NCI-H146 (cell line): ENCODE measurements around the gene ACBD5.
A peak's percentile ranks its signal among the peaks of the same experiment; 100 is the strongest.
"Not testable (repeated sequence)": the region's sequence is repeated elsewhere in the genome, so short reads cannot be mapped to it uniquely, and the experiment has no call there.

Experiments
- DNase-seq: peaks from one replicate; lab custom pipeline; 2025; lab: John Stamatoyannopoulos, UW

ACBD5 gene

DNA sequence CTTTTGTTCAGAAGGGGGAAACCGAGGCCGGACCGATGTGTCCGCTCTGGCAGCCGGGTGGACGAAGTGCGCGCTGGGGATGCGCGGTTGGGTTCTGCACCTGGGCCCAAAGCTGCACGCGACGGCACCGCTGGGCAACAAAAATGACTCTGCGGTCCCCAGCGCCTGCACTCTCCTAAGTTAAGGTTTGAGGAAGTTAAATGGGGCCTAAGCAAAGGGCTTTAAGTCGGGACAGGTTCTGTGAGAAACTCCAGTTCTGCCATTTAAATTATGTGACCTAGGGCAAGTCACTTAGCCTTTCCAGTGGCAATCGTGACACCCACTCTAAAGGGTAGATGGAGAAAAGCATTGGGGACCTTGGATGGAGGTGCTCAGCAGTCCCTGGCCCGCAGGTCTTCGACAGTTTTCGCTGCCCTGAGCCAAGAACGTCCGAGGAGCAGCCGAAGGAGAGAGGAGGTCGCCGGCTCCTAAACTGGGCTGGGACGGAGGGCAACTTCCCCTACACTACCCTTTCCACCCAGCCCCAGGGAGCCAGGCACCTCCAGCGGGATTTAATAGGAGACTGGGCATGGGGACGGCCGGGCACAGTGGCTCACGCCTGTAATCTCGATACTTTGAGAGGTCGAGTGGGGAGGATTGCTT is 534 bp upstream of the ACBD5 start:
- peak; percentile 49 for DNase-seq

DNA sequence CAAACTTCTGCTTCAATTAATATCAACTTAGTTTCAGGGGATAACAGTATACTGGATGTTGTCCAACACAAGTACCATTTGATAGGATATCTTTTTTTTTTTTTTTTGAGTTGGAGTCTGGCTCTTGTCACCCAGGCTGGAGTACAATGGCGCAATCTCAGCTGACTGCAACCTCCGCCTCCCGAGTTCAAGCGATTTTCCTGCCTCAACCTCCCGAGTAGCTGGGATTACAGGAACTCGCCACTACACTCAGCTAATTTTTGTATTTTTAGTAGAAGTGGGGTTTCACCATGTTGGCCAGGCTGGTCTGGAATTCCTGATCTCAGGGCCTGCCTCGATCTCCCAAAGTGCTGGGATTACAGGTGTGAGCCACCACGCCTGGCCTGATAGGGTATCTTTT is 3.1 kb downstream of the ACBD5 start:
- not testable (repeated sequence) for DNase-seq

DNA sequence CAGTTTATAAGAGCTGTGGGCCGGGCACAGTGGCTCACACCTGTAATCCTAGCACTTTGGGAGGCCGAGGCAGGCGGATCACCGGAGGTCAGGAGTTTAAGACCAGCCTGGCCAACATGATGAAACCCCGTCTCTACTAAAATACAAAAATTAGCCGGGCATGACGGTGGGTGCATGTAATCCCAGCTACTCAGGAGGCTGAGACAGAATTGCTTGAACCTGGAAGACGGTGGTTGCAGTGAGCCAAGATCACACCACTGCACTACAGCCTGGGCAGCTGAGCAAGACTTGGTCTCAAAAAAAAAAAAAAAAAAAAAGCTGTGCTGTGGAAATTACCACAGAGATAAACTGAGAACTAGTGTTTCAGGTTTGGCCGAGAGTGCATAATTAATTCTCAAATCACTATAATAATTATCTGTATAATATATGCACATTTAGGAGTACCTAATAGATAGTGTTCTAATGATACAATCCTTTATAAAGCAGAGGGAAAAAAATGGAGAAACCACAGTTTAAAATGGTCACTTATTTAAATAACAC is 3.9 kb downstream of the ACBD5 start:
- DNase-seq, result not testable (repeated sequence)

DNA sequence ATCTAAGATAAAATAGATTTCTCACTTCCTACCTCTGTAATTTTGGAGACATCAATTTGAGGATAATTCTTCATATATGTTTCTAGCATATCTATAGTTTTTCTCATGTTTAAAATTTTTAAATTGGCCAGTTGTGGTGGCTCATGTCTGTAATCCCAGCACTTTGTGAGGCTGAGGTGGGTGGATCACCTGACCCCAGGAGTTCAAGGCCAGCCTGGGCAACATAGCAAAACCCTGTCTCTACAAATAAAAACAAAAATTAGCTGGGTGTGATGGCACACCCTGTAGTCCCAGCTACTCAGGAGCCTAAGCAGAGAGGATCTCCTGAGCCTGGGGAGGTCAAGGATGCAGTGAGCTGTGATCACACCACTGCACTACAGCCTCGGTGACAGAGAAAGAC is 4.9 kb downstream of the ACBD5 start:
- DNase-seq, result no peak

DNA sequence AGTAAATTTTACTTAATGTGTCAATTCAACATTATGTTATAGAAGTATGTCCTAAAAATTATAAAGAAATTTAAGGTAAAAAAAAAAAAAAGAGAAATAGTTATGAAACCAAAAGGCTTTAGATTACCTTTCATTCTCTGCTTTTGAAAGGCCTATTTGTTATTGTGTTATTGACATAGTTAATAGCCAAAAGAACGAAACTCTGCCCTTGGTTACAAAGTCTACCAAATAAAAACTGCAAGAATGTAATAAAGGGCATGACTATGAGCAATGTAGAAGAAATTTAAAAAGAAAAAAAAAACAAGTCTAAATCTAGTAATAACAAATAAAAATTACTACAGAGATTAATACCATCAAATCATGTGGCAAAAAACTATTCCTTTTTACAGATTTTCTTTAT is 10.6 kb downstream of the ACBD5 start:
- no peak for DNase-seq

DNA sequence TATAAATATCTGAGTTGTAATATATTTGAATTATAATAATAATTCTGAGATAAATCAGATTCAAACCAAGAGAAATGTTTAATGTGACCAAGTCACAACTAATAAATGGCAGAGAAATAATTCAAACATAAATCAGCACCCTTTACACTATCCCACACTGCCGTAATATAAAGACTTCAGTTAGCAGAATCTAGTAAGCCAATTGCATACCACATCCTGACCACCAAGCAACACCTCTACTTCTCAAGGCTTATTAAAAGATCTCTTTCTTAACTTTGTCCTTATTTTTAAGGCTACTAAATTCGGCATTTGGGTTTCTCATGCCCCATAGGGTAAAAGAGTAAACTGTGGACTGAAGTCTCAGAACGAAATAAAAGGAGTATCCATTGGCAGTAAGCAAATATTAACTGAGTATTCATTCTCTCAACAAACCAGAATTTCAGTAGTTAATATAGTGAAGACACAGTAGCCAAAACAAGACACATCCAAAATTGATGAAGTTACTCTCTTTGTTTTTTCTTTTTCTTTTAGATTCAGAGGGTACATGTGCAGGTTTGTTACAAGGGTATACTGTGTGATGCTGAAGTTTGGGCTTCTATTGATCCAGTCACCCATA is 14.8 kb downstream of the ACBD5 start:
- DNase-seq, result no peak

DNA sequence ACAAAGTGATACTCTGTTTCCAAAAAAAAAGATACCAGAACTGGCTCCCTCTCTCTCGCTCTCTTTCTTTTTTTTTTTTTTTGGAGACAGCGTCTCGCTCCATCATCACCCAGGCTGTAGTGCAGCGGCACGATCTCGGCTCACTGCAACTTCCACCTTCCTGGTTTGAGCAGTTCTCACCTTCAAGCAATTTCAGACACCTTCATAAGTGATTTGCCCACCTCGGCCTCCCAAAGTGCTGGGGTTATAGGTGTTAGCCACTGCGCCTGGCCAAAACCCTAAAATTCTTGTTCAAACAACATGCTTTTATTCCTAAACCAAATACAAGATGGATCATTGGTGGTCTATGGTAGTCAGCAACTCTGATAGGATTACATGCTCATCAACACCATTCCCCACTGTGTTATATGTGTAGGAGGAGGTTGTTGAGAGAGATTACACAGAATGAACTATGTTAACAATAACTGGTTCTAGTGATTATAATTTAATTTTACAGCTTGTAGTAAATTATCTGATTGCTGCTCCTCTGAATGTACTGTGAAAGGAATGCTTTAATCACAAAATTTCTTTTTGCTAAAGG is 15.5 kb downstream of the ACBD5 start:
- no peak for DNase-seq

DNA sequence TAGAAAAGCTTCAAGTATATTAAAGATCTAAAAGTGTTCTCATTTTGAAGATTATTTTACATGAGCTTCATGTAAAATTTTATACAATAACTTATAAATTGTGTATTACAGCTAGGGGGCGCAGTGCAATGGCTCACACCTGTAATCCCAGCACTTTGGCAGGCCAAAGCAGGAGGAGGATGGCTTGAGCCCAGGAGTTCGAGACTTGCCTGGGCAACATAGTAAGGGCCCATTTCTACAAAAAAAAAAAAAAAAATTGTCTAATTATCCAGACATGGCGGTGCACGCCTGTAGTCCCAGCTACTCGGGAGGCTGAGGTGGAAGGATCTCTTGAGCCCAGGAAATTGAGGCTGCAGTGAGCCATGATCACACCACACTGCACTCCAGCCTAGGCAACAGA is 16.6 kb downstream of the ACBD5 start:
- peak; percentile 23 for DNase-seq

DNA sequence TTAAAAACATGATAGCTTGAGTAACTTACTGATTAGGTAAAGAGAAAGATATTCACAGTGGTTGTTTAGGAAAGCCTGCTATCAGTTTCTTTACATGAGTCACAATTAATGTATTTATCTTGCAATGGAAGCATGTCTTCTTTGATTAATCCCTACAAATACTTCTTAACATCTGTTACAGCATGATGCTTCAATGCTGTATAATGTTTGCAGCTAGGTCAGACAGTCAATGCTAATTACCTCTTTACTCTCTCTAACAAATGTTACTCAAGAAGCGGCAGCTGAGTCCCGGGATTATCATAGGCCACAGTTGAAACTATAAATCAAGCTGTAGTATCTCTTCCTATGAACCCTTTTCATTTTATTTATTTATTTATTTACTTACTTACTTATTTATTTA is 33.2 kb downstream of the ACBD5 start:
- no peak for DNase-seq

DNA sequence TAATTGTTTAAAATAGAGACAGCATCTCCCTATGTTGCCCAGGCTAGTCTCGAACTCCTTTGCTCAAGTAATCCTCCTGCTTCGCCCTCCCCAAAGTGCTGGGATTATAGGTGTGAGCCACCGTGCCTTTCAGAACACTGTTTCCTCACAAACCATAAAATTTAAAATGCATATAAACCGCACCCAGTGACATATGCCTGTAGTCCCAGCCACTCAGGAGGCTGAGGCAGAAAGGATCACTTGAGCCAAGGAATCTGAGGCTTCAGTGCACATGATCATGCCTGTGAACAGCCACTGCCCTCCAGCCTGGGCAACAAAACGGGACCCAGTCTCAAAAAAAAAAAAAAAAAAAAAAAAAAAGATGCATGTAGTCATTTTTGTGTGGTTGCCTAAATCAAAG is 36.8 kb downstream of the ACBD5 start:
- no peak for DNase-seq

DNA sequence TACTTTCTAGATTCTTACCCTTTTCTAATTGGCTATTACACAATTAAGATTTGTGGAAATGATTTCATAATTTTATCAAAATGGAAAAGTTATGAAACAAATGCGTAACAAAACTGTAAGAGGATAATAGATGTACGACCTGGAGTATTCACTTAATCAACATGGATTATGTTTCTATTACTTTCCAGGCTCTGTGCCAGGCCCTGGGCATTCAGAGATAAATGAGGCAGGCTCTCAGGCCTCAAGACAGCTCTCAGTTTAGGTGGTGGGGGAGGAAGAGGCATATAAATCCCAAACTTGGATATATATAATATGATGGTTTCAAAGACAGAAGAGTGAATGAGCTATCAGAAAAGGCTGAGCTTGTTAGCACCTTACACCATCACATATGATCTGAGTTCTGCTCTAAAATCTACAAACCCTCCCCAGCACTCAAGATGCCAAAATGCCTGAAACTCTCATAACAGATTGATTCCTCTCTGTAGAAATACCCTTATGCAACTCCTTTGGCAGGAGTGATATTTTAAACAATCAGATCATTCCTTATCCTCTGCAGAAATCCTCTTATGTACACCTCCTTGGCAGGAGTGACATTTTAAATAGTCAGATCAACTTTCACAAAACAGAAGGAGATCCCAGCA is 42.5 kb downstream of the ACBD5 start:
- no peak for DNase-seq

DNA sequence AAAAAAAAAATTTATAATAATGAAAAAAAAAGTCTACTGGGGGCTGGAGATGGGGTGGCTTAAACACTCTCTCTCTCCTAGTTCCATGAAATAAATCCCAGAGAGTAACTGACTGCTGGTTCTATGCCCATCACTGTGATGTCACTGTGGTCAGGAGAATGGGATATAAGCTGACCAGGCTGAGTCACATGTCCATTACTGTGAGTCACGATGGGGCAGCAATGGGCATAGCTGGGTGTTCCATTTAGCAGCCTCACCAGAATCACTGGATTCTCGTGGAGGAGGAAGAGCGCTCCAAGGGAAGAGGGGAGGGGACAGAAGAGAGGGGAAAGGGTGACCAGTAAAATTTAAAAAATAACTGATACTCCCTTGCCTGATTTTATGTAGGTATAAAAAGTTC is 48.3 kb downstream of the ACBD5 start:
- DNase-seq, result no peak

DNA sequence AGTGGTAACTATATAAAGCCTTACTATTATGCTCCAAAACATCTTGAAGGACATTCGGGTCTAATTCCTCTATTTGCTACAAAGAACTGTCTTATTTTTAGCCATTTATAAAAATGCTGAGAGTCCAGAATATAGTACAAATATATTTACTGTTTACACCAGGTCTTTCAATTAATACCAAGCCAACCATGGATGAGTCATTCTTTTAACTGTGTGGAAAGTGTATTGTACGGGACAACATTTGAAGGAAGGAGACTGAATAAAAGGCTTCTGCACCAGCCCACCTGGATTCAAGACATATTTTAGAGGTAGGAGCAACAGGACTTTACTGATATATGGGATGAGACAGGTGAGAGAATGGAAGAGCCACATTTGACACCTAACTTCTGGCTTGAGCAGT is 50.1 kb downstream of the ACBD5 start:
- DNase-seq, result no peak

DNA sequence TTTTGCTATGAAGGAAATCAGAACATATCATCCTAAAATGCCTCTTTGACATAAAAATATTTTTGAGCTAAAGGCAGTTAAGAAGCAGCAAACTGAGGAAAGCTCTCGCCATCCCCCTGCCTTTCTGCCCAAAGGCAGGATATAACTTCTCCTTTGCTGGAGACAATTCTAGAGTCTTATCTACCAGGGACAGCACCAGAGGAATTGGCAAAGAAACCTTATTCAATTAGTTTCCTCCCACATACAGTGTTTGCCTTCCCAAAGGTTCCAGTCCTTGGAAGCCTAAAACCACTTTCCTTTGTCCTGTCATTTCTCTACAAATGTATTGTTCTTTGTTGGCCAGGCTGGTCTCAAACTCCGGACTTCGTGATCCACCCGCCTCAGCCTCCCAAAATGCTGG is 51.7 kb downstream of the ACBD5 start:
- DNase-seq, result no peak

DNA sequence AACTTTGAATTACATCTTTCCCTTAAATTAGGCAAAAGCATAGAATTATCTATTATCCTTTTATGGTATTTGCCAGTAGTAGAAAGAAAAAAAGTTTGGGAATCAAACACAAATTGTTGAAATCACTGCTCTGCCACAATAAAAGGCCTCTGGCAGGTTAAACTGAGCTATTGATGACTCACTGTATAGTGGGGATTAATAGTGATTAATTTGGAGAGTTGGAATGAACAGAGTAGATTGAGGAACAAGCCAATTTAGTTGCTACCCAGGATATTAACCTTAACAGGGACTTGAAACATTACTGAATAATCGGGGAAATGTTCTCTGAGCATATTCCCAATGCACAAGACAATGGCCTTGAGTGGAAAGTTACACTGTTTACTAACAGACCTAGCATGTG is 52.3 kb downstream of the ACBD5 start:
- DNase-seq, result no peak

DNA sequence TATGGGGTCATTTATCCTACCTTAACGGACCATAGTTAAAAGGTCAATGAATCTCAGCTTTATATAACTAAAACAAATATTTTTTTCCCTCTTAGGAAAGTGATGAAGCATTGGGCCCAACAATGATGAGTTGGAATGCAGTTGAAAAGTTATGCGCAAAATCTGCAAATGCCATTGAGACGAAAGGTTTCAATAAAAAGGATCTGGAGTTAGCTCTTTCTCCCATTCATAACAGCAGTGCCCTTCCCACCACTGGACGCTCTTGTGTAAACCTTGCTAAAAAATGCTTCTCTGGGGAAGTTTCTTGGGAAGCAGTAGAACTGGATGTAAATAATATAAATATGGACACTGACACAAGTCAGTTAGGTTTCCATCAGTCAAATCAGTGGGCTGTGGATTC is 70.7 kb downstream of the ACBD5 start:
- DNase-seq, result no peak

DNA sequence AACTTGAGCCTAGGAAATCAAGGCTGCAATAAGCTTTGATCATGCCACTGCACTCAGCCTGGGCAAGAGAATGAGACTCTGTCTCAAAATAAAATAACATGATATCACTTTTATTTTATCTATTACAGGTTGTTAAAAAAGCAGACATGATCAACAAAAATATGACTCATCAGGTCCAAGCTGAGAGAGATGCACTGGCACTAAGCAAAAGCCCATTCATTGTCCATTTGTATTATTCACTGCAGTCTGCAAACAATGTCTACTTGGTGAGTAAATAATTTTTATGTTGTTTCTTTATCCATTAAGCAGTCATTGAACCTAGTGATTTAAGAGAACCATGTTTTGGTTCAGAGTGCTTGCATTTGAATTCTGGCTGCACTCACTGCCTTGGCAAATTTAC is 82.2 kb downstream of the ACBD5 start:
- no peak for DNase-seq

DNA sequence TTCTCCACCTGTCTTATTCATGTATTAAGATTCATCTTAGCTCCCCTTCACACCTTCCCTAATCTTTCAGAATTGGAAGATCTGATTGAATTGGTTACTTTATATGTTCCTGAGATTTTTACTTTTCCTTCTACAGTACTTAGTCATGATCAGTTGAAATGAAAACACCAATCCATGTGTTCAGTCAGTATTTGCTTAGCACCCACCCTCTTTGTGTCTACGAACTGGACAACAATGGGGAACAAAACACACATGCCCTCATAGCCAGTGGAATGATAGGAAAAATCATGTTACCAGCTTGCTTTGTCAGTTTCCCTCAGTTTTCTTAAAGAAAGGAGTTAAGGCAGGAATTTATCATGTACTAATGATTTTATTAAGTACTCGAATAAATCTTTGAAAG is 83.4 kb downstream of the ACBD5 start:
- DNase-seq, result no peak

DNA sequence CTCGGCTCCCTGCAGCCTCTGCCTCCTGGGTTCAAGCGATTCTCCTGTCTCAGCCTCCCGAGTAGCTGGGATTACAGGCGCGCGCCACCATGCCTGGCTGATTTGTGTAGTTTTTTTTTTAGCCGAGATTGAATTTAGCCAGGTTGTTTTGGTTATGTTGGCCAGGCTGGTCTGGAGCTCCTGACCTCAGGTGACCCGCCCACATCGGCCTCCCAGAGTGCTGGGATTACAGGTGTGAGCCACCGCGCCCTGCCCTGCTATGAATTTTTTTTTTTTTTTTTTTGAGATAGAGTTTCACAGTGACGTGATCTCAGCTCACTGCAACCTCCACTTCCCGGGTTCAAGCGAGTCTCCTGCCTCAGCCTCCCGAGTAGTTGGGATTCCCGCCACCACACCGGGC is 84.0 kb downstream of the ACBD5 start:
- peak; percentile 6 for DNase-seq

DNA sequence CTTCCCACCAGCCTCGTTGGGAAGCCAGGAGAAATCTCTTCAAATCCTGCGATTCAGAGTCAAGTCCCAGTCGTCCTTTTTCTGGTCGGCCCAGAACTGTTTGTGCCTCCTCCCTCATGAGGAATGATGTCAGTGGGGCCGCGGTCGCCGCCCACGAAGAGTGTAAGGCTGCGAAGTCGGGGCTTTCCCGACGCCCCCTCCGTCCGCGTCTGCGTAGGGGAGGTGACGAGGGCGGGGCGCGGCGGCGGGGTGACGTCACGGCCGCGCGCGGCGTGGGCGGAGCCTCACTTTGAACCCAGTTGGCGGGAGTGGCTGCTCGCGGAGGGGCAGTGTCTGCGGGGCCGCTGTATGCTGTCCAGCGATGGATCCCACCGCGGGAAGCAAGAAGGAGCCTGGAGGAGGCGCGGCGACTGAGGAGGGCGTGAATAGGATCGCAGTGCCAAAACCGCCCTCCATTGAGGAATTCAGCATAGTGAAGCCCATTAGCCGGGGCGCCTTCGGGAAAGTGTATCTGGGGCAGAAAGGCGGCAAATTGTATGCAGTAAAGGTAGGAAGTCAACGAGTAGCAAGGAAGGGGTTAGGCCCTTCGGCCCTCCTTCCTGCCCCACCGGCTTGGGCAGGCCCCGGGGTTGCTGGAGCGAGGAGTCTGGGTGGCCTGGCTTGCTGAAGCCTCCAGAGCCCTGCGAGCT is 85.4 kb downstream of the ACBD5 start, which contains the start of gene MASTL:
Gene MASTL (plus strand): TSS at position 287 of the 689 bp plus-strand sequence. CDS start 75 bp downstream, at position 362.
- DNase-seq, result peak; percentile 87

DNA sequence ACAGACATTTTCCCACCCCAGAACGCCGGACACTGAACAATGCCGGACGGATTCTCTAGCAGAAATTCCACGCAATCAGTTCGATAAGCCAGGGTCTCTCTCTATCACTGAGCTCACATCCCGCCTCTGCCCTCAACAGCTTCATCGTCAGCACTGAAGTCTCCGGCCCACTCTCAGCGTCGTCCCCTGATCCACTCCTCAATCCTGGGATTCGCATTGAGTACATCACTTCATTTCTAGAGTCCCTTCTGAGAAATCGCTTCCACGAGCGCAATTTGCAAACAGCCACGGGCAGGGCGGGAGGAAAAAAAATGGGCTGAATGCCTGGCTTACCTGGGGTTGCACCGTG is 86.8 kb downstream of the ACBD5 start:
- DNase-seq, result peak; percentile 35

DNA sequence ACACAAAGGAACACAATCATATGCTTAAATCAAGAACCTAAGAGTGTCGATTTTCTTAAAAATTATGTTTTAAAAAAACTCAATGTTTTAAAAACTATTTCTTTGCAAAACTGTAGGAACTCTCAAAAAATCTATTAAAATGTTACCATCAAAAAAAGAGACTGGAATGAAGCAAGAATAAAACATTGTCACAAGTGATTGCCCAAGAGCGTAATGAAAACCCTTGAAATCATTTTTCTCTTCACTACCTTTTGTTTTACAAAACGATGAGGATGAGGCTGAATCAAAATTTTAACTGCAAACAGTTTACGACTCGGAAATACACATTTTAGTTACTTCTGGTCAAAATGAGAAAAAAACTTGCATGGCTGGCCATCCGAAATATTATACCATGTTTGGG is 87.3 kb downstream of the ACBD5 start:
- DNase-seq, result no peak
